Occipital lobe (tissue), 2 donors: ENCODE data around the gene TEX11. TPM values are rescaled to one million over a fixed set of nuclear protein-coding genes. Genes with fewer than 3 reads are reported as not detected.
"Not testable (repeated sequence)": the region's sequence is repeated elsewhere in the genome, so short reads cannot be mapped to it uniquely, and the experiment has no call there.

ENCODE experiments used
- DNase-seq: peaks from one replicate; lab custom pipeline; 2025; lab: John Stamatoyannopoulos, UW
- total RNA-seq: library from RNA; depleted of rRNA; stranded (reverse); fragments of >200 nt; gene quantifications from one replicate; pipeline ENCODE4 v1.2.3, GENCODE V29; 2014

Gene TEX11
- total RNA-seq, 1 donor from 2014 or later: not detected

DNA sequence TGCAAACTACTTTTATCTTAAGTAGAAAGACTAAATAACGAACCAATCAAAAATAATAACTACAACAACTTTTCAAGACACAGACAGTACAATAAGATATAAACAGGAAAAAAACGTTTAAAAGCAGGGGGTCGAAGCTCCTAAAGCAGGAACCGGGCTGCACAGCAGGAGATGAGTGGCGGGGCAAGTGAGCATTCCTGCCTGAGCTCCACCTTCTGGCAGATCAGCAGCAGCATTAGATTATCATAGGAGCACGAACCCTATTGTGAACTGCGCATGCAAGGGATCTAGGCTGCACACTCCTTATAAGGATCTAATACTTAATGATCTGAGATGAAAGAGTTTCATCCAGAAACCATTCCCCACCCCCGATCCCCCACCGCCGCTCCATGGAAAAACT lies 146.2 kb downstream of the TEX11 start:
- DNase-seq: no peak

DNA sequence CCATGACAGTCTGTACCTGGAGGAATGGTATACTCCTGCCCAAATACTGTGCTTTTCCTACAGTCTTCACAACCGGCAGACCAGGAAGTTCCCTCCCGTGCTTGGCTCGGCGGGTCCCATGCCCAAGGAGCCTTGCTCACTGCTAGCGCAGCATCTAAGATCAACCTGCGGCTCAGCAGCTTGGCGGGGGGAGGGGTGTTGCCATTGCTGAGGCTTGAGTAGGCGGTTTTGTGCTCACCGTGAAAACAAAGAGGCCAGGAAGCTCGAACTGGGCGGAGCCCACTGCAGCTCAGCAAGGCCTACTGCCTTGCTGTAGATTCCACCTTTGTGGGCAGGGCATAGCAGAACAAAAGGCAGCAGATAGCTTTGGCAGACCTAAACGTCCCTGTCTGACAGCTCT lies 152.7 kb downstream of the TEX11 start:
- no peak for DNase-seq

DNA sequence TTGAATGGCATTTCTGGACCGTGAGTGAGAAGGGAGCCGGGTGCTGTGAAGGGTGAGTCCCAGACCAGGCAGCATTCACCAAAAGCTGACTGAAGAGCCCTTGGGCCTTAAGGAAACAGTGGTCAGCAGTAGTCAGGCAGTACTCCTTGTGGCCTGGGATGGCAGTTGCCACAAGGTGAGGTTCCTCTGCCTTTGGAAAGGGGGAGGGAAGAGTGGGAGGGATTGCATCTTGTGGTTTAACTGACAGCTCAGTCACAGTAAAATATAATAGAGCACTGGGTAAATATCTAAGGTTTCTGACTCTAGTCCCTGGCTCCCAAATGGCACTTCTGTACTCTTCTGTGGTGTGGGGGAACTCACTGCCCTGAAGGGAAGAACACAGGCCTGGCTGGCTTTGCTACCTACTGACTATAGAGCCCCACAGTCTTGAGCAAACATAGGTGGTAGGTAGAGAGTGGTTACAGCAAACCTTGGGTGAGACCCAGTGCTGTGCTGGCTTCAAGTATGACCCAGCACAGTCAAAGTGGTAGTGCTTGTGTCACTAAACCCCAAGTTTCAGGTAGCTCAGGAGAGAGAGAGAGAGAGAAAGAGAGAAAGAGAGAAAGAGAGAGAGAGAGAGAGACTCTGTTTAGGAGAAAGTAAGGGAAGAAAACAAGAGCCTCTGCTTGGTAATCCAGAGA lies 154.2 kb downstream of the TEX11 start:
- DNase-seq: no peak

DNA sequence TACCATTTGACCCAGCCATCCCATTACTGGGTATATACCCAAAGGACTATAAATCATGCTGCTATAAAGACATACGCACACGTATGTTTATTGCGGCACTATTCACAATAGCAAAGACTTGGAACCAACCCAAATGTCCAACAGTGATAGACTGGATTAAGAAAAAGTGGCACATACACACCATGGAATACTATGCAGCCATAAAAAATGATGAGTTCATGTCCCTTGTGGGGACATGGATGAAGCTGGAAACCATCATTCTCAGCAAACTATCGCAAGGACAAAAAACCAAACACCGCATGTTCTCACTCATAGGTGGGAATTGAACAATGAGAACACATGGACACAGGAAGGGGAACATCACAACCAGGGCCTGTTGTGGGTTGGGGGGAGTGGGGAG lies 174.7 kb downstream of the TEX11 start:
- DNase-seq: not testable (repeated sequence)

DNA sequence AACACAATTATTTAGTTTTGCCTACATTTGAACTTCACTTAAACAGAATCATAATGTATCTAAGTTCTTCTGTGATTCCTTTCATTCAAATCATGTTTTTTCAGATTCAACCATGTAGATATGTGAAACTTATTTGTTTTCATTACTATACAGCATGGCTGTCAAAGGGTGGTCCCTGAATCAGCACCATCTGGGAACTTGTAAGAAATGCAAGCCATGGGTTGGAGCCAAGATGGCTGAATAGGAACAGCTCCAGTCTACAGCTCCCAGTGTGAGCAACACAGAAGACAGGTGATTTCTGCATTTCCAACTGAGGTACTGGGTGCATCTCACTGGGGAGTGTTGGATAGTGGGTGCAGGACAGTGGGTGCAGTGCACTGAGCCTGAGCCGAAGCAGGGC lies 180.6 kb downstream of the TEX11 start:
- DNase-seq: not testable (repeated sequence)

DNA sequence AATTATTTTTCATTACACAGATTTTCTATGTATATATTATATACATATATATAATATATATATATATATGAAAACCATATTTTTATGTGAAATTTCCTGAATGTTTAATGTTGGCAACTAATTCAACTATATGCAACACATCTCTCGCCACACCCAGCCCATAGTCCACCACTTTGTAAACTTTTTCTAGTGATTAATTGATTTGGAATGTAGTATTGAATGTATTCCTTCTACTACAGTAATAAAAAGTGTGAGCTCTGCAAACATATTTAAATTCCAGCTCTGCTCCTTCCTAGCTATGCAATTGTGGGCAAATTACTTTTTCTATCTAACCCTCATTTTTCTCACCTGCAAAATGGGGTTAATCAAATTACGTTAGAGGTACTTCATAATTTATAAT lies 187.8 kb downstream of the TEX11 start:
- no peak for DNase-seq

DNA sequence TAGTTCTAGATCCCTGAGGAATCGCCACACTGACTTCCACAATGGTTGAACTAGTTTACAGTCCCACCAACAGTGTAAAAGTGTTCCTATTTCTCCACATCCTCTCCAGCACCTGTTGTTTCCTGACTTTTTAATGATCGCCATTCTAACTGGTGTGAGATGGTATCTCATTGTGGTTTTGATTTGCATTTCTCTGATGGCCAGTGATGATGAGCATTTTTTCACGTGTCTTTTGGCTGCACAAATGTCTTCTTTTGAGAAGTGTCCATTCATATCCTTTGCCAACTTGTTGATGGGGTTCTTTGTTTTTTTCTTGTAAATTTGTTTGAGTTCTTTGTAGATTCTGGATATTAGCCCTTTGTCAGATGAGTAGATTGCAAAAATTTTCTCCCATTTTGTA lies 197.2 kb downstream of the TEX11 start:
- not testable (repeated sequence) for DNase-seq

DNA sequence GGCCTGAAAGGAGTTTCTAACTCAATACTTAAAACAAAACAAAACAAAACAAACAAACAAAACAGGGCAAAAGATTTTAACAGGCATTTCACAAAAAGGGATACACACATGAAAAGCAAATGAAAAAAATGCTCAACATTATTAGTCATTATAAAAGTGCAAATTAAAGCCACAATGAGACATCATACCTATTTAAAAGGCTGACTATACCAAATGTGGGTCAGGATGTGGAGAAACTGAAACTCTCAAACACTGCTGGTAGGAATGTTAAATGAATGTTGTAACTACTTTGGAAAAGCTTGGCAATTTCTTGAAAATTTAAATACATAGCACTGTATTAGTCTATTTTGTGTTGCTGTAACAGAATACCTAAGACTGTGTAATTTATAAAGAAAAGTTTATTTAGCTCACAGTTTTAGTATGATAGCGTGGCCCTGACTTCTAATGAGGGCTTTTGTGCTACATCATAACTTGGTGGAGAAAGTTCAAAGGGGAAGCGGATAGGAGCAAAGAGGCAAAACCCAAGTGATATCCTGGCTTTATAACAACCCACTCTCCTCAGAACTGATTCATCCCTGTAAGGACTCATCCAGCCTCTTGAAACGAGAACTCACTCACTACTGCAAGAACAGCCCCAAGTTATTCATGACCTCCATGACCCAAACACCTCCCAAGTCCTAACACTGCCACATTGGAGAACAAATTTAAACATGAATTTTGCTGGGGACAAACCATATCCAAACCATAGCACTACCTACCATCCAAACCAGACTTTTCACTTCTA lies 214.0 kb downstream of the TEX11 start:
- DNase-seq: no peak

DNA sequence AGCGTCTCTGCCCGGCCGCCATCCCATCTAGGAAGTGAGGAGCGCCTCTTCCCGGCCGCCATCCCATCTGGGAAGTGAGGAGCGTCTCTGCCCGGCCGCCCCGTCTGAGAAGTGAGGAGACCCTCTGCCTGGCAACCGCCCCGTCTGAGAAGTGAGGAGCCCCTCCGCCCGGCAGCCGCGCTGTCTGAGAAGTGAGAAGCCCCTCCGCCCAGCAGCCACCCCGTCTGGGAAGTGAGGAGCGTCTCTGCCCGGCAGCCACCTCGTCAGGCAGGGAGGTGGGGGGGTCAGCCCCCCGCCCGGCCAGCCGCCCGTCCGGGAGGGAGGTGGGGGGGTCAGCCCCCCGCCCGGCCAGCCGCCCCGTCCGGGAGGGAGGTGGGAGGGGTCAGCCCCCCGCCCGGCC lies 229.1 kb downstream of the TEX11 start:
- DNase-seq: not testable (repeated sequence)

DNA sequence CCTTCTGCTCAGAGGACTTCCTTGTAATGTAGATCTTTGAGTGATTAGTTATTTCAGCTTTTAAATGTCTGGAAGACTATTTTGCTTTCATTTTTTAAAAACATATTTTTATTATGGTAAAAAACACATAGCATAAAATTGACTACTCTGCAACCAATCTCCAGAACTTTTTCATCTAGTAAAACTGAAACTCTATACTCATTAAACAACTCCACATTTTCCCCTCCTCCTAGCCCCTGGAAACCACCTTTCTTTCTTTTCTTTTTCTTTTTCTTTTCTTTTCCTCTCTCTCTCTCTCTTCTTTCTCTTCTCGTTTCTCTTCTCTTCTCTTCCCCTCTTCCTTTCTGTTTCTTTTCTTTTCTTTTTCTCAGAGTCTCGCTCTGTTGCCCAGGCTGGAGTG lies 233.2 kb downstream of the TEX11 start:
- no peak for DNase-seq

DNA sequence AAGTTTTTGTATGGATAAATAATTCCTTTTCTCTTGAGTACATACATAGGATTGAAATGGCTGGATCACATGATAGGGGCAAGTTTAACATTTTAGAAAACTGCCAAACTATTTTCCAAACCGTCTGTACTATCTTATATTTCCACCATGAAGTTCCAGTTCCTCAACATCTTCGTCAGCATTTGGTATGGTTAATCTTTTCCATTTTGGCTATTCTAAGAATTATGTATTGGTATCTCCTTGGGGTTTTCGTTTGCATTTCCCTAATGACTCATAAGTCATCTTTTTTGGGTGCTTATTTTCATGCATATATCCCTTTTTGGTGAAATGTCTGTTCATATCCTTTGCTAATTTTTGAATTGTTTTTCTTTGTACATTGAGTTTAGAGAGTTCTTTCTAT lies 236.2 kb downstream of the TEX11 start:
- DNase-seq: no peak

DNA sequence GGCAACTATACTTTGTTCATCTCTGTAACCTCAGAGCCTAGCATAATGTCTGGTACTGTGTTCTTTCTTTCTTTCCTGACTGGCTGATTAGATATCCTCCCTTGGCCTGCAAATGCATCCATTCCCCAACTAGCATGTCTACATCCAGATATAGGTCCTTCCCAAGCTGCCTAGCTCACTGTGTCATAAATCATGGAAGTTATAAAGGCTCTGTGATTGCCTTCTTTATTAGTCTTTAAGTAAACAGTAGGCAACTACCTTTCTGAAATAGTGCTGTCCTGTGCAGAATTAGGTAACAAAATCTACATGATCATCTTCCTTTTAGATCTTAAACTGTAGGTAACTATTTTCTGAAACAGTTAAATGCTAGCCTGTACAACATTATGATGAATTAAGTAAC lies 239.4 kb downstream of the TEX11 start:
- DNase-seq: no peak

DNA sequence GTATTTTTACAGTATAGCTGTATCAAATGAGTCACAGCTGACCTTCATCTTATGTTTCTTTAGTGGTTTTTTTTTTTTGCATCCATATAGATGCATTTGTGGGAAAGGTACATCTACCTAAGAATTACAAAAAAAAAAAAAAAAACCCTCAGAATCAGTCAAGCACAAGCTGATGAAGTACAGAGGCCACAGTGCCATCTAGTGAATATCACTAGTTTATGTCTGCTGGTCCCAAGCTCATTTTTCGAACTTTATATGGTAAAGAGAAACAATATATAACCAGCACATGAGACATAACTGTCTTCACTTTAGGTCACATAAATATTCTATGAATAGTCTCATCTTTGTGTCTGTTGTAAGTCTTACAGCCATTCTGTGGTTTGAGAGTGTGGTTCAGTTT lies 243.8 kb downstream of the TEX11 start:
- DNase-seq: no peak

DNA sequence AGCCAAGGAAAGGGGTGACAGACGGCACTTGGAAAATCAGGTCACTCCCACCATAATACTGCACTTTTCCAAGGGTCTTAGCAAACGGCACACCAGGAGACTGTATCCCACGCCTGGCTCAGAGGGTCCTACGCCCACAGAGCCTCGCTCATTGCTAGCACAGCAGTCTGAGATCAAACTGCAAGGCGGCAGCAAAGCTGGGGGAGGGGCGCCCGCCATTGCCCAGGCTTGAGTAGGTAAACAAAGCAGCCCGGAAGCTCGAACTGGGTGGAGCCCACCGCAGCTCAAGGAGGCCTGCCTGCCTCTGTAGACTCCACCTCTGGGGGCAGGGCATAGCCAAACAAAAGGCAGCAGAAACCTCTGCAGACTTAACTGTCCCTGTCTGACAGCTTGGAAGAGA lies 247.4 kb downstream of the TEX11 start:
- DNase-seq: not testable (repeated sequence)

DNA sequence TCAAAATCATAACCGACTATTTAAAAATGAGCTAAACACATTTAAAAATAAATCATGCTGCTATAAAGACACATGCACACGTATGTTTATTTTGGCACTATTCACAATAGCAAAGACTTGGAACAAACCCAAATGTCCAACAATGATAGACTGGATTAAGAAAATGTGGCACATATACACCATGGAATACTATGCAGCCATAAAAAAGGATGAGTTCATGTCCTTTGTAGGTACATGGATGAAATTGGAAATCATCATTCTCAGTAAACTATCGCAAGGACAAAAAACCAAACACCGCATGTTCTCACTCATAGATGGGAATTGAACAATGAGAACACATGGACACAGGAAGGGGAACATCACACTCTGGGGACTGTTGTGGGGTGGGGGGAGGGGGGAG lies 251.0 kb downstream of the TEX11 start:
- not testable (repeated sequence) for DNase-seq

DNA sequence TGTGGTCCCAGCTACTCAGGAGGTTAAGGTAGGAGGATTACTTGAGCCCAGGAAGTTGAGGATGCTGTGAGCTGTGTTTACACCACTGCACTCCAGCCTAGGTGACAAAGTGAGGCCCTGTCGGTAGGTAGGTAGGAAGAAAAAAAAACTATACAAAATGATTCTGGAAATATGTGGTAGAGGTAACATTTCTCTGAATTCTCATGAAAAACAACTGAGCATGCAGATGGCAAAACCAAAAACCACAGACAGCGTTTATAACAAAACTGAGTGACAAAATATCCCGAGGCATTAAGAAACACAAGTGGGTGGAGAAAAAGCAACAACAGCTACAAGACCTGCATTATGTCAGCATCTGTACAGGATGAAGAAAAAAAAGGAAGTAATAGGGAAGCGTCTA lies 252.2 kb downstream of the TEX11 start:
- DNase-seq: no peak

DNA sequence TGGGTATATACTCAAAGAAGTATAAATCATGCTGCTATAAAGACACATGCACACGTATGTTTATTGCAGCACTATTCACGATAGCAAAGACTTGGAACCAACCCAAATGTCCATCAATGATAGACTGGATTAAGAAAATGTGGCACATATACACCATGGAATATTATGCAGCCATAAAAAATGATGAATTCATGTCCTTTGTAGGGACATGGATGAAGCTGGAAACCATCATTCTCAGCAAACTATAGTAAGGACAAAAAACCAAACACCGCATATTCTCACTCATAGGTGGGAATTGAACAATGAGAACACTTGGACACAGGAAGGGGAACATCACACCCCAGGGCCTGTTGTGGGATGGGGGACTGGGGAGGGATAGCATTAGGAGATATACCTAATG lies 260.6 kb downstream of the TEX11 start:
- not testable (repeated sequence) for DNase-seq

DNA sequence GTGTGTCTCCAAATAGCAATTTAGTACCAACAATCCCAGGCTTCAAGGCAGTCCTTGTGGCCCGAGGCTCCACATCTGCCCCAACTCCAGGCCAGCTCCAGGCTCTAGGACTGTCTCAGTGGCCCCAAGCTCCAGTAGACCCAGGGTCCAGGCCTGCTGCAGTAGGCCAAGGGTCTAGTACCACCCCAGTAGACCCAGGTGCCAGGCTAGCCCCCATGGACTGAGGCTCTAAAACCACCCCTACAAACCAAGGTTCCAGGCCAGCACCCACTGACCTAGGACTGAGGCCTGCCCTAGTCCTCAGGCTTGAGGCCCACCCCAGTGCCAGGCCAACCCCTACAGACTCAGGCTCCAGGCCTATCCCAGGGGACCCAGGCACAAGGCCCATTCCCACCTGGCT lies 272.3 kb downstream of the TEX11 start:
- DNase-seq: no peak

DNA sequence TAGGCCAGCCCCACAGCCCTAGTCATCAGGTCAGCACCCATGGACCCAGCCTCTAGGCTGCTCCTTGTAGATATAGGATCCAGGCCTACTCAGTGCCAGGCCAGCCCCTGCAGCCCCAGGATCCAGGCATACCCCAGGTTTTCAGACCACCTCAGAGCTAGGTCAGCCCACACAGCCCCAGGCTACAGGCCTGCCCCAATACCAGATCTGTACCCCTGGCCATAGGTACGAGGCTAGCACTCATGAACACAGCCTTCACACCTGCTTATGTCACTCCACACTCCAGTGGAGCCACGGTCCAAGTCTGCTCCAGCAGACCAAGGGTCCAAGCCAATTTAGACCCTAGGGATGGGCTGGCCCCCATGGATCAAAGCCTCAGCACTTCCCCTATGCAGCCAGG lies 272.8 kb downstream of the TEX11 start:
- no peak for DNase-seq

DNA sequence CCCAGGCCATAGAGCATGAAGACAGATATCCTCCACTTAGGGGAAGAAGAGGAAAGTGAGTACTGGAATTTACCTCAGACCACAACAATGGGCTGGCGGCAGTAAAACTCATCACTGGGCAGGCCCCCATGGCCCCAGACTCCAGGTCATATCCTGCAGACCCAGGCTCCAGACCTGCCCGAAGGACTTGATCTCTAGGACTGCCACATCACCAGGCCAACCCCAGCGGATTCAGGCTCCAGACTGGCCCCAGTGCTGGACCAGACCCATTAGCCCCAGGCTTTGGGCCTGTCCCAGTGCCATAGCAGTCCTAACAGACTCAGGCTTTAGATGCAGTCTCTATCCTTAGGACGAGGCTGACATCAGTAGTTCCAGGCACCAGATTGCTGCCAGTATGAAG lies 273.3 kb downstream of the TEX11 start:
- DNase-seq: no peak

DNA sequence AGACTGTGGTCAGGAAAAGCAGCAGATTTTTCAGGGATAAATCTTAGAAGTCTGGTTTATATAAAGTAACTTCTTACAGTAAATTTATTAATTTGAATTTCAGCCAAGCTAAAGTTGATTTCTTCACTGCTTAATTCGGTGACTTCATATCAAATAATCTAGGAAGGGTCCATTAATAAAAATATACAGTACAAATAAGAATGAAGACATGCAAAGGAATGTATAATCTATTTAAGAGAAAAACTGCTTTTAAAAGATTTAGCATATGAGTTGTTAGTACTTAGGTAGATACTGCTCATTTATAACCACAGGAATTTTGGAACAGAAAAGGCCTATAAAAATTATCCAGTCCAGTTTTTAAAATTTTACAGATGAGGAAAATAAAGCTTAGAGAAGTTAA lies 286.8 kb downstream of the TEX11 start:
- no peak for DNase-seq

DNA sequence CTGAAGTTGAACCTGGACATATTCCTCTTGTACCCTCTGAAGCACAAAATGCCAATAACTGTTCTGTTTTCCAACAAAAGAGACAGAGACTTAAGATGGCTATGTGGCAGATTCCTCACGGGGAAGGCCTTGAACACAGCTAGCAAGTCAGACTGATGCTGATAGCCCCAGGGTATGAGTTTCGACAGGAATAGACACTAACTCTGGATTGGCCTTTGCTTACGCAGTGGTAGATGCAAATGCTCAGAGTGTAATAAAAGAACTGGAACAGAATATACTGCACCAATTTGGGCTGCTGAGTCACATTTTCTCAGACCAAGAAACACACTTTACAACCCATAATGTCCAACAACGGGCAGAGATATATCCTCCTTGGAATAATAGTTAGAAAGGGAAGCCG lies 290.0 kb downstream of the TEX11 start:
- no peak for DNase-seq

DNA sequence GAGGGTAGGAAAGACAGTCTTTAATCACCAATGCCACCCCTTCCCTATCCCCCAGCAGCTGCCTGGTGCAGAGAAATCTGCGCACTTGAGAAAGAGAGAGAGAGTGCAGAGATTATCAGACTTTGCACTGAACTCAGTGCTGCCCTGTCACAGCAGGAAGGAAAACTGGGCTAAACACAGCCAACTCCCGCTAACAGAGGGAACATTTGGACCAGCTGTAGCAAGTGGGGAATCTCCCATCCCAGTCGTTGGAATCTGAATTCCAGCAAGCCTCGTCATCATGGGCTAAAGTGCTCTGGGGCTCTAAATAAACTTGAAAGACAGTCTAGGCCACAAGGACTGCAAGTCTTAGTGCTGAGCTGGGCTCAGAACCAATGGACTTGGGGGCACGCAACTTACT lies 295.2 kb downstream of the TEX11 start:
- DNase-seq: no peak
